ENCODE results near the gene LDHAL6B.
A peak's percentile ranks its signal among the peaks of the same experiment; 100 is the strongest.

DNA sequence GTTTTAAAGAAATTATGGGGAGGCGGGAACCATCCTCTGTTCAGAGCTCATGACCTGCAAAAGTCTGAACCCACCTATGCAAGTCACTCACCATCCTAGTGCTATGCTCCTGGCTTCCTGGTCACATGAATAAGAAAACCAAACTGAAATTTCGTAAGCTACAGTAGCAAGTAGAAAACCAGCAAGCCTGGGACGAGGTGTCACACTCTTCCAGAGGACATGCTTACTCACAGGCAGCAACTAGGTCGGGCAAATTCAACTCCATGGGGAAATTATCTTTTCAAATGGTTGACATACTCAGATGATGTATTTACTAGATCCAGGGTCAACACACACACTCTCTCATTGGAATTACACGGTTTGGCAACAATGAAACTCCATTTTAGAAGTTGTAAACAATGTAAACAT lies 31.3 kb downstream of the LDHAL6B start:
- 0 out of 2 replicates have a peak, but pooled peaks have one; percentile 35 for TF ChIP-seq POLR2A (IDR thresholded peaks at IDR 0.05; ENCODE audit: low read depth, low read length)
- no peak for TF ChIP-seq TAF1 (IDR thresholded peaks at IDR 0.05; ENCODE audit: low read depth, low read length)
- TF ChIP-seq POLR2AphosphoS5 (IDR thresholded peaks at IDR 0.05; ENCODE audit: low read depth, low read length) = no peak
- TF ChIP-seq POU2F2 (IDR thresholded peaks at IDR 0.05; ENCODE audit: low read depth, low read length) = no peak
- no peak for TF ChIP-seq SPI1 (IDR thresholded peaks at IDR 0.05; ENCODE audit: low read depth, low read length)
- no peak for TF ChIP-seq PAX5 (IDR thresholded peaks at IDR 0.05; ENCODE audit: insufficient read depth, low read length, severe bottlenecking)
